Femur (tissue), 1 donor: ENCODE results near the gene RC3H2.

ENCODE experiments used
- DNase-seq: peaks from one replicate; pipeline ENCODE4 v3.0.0-alpha.2; 2017

RC3H2 gene

DNA sequence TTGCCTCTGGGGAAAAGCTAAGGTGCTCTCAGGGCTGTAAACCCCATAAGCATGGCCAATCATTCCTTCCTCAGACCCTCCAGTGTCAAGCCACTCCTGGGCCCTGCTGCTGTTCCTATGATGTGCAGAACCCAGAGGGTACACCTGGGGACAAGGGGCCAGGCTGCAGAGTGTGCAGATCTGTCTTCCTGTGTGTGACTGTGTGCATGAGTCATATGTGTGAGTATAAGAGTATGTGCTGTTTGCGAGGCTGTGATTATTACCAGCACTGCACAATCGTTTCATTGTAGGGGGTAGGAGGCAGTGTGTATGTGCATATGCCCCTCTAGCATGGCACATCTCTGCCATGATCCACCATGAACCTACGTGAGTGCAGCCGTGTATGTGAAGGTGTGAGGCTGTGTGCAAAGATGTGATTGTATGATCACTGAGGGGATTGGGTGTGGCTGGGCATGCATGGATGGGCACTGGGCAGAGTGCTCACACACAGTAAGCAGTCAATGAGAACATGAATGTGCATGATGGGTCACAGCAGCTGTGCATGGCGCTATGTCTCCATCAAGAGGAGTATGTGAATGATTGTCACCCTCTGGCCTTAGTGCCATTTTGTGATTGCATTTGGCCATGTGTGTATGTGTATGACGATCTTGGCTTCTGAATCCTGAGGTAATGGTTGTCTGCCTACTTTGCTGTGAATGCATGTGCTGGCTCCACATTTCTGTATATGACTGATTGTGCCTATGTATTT, 107.7 kb downstream of the RC3H2 start:
- DNase-seq, result no peak
